ENCODE data around the gene CACNB1.

The CACNB1 gene

DNA sequence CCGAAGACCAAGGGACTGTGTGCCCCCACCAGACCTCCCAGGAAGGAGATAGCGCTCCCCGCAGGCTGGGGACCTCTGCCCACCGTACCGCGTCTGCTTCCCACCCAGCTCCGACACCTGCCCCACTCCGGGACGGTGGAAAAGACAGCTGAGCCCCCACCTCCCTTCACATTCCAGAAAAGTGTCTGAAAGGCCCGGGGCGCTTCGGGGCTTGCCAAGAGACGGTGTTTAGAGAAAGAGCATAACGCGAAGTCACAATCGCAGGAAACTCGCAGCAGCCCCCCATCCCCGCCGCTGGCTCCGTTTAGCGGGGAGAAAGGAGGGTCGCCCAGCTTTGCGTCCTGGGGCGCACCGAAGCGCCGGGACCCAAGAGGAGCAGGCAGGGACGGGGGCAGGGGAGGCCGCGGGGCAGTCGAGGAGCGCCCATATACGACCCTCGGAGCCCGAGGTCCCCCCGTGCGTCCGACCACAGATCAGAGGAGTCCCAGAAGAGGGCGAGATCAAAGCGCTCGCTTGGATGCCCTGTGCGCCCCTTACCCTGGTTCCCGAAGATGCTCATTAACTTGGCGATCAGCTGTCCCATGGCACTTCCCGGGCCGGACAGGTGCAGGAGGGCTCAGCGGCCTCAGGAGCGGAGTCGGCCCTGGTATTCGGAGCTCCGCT, 32.2 kb downstream of the CACNB1 start:
- no peak for DNase-seq (ENCODE audit: low read depth)
- H3K4me3 ChIP-seq (ENCODE audit: low read depth, low read length) = no peak overlapping the region
- TF ChIP-seq, protein P1, sequence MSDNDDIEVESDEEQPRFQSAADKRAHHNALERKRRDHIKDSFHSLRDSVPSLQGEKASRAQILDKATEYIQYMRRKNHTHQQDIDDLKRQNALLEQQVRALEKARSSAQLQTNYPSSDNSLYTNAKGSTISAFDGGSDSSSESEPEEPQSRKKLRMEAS (IDR thresholded peaks at IDR 0.05; ENCODE audit: low read depth, low read length) = no peak
- TF ChIP-seq, protein P2, sequence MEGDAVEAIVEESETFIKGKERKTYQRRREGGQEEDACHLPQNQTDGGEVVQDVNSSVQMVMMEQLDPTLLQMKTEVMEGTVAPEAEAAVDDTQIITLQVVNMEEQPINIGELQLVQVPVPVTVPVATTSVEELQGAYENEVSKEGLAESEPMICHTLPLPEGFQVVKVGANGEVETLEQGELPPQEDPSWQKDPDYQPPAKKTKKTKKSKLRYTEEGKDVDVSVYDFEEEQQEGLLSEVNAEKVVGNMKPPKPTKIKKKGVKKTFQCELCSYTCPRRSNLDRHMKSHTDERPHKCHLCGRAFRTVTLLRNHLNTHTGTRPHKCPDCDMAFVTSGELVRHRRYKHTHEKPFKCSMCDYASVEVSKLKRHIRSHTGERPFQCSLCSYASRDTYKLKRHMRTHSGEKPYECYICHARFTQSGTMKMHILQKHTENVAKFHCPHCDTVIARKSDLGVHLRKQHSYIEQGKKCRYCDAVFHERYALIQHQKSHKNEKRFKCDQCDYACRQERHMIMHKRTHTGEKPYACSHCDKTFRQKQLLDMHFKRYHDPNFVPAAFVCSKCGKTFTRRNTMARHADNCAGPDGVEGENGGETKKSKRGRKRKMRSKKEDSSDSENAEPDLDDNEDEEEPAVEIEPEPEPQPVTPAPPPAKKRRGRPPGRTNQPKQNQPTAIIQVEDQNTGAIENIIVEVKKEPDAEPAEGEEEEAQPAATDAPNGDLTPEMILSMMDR (IDR thresholded peaks at IDR 0.05; ENCODE audit: low read depth, low read length) = no peak
- TF ChIP-seq POLR2A (IDR thresholded peaks at IDR 0.05; ENCODE audit: extremely low read depth, insufficient read length) (no peak), MYC (IDR thresholded peaks at IDR 0.05; ENCODE audit: low read depth, low read length) (no peak)

DNA sequence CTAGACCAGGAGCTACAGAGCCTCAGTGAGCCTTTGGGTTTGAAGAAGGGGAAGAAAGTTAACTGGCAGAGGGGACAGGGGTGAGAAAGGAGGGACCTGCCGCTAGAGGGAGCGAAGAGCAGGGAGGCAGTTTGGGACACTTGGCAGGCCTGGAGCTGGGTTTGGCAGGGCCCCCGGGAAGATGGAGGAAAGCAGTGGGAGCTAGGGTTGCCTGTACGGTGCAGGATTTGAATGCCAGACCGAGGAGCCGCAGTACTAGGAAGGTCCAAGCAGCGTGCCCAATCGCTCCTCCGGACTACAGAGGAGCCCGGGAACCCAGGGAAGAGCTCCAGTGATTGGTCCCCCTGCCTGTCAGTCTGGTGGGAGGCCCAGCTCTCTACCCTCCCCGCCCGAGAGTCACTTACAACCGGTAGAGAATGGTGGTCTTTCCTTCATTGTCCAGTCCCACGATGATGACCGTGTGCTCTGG, 32.8 kb downstream of the CACNB1 start:
- TF ChIP-seq, protein P2 (IDR thresholded peaks at IDR 0.05; ENCODE audit: low read depth, low read length) = peak; percentile 97
- TF ChIP-seq MYC (IDR thresholded peaks at IDR 0.05; ENCODE audit: low read depth, low read length) = peak; percentile 33
- TF ChIP-seq, protein P1 (IDR thresholded peaks at IDR 0.05; ENCODE audit: low read depth, low read length) = peak; percentile 42
- no peak for TF ChIP-seq POLR2A (IDR thresholded peaks at IDR 0.05; ENCODE audit: extremely low read depth, insufficient read length)
- H3K4me3 ChIP-seq (ENCODE audit: low read depth, low read length) = no peak overlapping the region
- peak; percentile 90 for DNase-seq (ENCODE audit: low read depth)

DNA sequence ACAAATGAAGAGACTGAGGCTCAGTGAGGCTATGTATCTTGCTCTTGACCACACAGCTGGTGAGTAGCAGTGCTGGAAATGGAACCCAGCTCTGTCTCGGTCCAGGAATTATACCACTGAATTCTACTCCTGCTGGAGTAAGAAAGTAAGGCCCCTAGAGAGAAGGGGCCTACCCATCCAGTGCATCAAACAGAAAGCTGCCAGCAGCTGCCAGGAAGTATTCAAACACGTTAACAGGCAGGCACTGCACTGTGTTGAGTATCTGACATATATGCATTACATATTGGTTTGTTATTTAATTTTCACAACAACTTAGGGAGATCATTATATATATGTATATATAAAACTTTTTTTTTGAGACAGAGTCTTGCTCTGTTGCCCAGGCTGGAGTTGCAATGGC, 35.5 kb downstream of the CACNB1 start:
- DNase-seq (ENCODE audit: low read depth) = no peak
- no peak overlapping the region for H3K4me3 ChIP-seq (ENCODE audit: low read depth, low read length)
- TF ChIP-seq MYC (IDR thresholded peaks at IDR 0.05; ENCODE audit: low read depth, low read length) = no peak
- TF ChIP-seq POLR2A (IDR thresholded peaks at IDR 0.05; ENCODE audit: extremely low read depth, insufficient read length) = no peak
- TF ChIP-seq, protein P1 (IDR thresholded peaks at IDR 0.05; ENCODE audit: low read depth, low read length) = no peak
- TF ChIP-seq, protein P2 (IDR thresholded peaks at IDR 0.05; ENCODE audit: low read depth, low read length) = no peak

DNA sequence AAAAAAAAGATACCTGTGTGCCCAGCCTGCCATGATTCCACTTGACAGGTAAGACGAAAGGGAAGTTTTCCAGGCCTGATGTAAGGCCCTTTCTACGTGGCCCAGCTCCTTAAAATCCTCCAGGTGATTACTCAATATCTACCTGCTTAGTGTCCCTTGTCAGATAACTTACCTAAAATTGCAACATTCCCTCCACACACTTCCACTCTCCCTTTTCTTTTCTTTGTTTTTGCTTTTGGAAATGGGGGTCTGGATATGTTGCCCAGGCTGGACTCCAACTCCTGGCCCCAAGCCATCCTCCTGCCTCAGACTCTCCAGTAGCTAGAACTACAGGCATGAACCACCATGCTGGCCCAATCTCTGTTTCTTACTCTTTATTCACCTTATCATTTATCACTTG, 38.8 kb downstream of the CACNB1 start:
- TF ChIP-seq POLR2A (IDR thresholded peaks at IDR 0.05; ENCODE audit: extremely low read depth, insufficient read length) (no peak), MYC (IDR thresholded peaks at IDR 0.05; ENCODE audit: low read depth, low read length) (no peak)
- TF ChIP-seq, protein P1 (IDR thresholded peaks at IDR 0.05; ENCODE audit: low read depth, low read length) = no peak
- TF ChIP-seq, protein P2 (IDR thresholded peaks at IDR 0.05; ENCODE audit: low read depth, low read length) = no peak
- no peak for DNase-seq (ENCODE audit: low read depth)
- H3K4me3 ChIP-seq (ENCODE audit: low read depth, low read length) = no peak overlapping the region

DNA sequence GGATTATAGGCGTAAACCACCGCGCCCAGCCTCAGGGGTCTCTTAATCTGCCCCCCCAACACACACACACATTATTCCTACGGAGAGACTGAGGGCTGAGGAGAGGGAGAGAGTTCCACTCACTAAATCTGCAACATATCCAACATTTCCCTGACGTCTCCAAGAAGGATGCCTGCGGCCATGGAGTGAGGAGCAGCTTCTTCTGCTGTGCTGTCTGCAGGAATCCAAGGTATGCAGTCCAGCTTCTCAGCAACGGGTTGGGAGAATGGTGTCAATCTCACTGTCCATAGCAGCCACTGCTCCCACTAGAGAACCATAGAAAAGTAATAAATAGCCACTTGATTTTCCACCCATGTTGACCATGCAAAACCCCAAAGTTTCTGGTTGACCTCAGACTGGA, 41.0 kb downstream of the CACNB1 start:
- no peak for DNase-seq (ENCODE audit: low read depth)
- TF ChIP-seq, protein P2 (IDR thresholded peaks at IDR 0.05; ENCODE audit: low read depth, low read length) = no peak
- no peak for TF ChIP-seq POLR2A (IDR thresholded peaks at IDR 0.05; ENCODE audit: extremely low read depth, insufficient read length)
- TF ChIP-seq, protein P1 (IDR thresholded peaks at IDR 0.05; ENCODE audit: low read depth, low read length) = no peak
- no peak for TF ChIP-seq MYC (IDR thresholded peaks at IDR 0.05; ENCODE audit: low read depth, low read length)

More for the DNA sequence above, 41.0 kb downstream of the CACNB1 start:
- H3K4me3 ChIP-seq (ENCODE audit: low read depth, low read length) = no peak overlapping the region

Measured in NB4 (cell line).